GM18517 (cell line): Measurements from ENCODE around the gene ZBTB1.
"Not testable (repeated sequence)": the region's sequence is repeated elsewhere in the genome, so short reads cannot be mapped to it uniquely, and the experiment has no call there.

Experiments used
- ATAC-seq: cut with Tn5 transposase; IDR thresholded peaks from one replicate; pipeline ENCODE4 v1.9.1; 2021; ENCODE audit warnings: mild to moderate bottlenecking, moderate library complexity; ENCODE audit not compliant: unreplicated experiment

Gene ZBTB1

DNA sequence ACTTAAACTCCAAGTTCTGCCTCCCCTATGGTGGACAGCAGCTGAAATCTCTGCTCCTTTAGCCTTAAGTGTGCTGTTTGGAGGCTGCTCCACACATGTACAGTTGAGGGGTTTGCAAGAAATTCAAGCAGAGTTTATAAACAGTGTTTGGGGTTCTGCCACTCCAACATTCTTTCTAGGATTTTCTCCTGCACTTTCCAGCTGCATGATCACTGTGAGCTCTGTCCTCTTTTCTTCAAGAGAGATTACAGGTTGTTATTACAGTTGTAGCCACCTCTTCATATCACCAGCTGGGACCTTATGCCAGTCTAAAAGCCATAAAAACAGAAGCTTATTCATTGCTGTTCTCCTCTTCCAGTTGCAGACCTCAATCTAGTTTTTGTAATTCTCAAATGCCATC lies 9.3 kb upstream of the ZBTB1 start:
- no peak for ATAC-seq

- ATAC-seq: no peak
These were observed 7.8 kb upstream of the ZBTB1 start for GRCh38 chr14:64496764-64497163.

DNA sequence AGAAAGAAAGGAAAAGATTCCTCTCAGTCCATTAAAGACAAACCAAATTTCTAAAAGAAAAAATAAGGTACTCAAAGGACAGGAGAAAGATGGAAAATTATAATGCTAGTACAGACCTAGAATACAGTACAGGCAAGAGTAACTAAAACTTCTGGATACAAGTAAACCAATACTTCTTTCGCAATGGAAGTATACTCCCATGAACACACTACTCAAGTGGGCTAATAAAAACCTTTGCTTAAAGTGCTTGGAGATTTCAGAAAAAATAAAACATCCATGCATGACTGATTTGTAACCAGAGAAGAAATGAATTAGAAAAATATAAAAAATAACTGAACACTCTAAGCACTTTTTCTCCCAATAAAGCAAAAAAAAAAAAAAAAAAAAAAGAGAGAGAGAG lies 4.5 kb upstream of the ZBTB1 start:
- no peak for ATAC-seq

- no peak for ATAC-seq
These were observed 3.0 kb upstream of the ZBTB1 start for GRCh38 chr14:64501411-64502171.

DNA sequence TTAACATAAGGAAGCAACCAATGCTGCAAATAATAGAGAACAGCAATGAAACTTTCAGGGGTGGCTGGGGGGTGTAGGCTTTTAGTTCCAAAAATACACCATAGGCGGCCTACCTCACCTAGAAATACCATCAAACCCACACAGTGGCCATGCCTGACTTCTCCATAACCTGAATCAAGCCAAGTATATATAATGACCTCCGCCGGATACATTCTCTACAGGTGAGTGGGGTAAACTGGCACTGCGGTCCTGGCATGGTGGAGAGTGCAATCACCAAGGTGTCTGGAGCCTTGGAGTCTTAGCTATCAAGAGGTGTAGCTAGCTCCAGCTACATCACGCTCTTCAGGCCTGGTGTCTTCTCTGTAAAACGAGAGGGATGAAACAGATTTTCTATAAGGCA lies 2.1 kb upstream of the ZBTB1 start:
- ATAC-seq: no peak

GRCh38 chr14:64502887-64503433 lies 1.6 kb upstream of the ZBTB1 start:
- ATAC-seq: no peak

DNA sequence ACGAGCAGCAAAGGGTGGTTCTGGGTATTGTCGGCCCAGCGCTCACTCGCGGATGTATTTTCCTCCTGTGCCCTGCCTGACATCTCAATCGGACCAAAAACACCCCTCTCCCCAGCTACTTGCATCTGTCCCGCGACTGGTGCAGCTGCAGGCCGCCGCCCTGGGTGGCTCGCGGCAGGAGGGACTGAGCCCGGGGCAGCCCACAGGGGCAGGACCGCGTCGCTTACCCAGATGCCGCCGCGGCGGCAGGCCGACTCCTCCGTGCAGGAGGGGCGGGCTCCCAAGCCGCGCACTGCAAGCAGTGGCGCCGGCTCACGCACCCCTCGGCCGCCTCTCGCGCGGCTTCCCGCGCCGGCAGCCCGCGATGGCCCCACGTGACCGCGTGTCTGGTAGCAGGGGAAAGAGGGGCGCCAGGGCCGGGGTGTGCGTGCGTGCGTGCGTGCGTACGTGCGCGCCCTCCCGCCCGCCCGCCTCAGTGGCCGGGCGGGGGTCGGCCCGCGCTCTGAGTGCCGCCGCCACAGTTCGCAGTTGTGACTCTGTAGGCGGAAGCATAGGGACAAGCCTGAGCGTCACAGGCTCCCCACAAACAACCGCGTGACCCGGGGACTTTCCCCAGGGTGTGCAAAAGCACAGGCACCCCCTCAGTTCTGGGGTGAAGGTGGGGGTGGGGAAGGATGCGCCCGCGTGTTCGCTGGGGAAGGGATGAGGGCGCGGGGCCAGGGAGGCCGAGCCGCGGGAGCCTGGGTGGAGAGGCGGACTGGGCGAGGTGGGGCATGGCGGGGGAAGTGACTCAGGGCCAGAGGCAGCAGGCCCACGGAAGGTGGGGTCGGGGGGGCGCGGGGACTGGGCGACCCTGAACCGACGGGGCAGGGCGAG lies 898 bp upstream of the ZBTB1 start, which contains the start of gene ZBTB25:
ZBTB25 (minus strand) TSS at position 405 of the 876 bp plus-strand sequence. CDS start 13,305 bp downstream, outside the sequence.
- ATAC-seq: peak; percentile 63

DNA sequence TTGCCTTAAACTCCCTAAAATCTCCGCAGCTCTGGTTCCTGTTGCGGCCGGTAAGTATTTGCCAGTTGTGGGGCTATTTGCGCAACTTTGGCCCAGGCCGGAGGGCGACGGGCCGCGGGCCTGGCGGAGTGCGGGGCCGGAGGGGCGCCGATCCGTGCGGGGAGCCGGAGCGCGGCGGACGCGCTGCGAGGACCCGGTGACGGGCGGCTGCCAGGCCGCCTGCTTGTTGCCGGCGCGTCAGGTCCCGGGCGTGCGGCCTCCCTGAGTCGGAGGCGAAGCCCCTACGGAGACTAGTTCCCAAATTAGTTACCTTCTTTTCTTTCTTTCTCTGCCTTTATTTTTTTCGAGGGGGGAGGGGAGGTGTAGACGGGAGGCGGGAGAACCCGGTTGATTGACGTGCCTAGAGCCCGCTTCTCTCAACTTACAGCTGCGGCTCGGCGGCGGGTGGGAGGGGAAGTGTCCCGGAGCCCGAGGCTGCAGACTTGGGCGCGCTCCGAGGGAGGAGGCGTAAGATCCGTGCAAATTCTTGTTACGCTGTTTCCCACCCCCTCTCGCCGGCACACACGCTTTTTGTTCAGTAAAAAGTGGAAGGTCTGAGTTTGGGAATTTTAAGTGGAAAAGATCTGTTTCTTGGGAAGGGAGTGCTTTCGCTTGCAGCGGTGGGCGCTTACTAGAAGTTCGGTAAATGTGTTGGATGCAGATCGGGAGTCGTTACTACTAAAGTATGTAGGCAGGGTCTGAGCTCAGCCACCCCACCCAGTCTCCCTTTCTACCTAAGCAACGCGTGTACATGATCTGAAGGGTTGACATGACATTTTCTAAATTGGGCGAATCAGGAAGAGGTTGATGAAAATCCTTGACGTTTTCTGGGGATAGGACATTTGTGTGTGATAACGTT lies 576 bp downstream of the ZBTB1 start:
- ATAC-seq: peak; percentile 13

- ATAC-seq: no peak
These were observed 2.2 kb downstream of the ZBTB1 start for GRCh38 chr14:64506721-64507120.

DNA sequence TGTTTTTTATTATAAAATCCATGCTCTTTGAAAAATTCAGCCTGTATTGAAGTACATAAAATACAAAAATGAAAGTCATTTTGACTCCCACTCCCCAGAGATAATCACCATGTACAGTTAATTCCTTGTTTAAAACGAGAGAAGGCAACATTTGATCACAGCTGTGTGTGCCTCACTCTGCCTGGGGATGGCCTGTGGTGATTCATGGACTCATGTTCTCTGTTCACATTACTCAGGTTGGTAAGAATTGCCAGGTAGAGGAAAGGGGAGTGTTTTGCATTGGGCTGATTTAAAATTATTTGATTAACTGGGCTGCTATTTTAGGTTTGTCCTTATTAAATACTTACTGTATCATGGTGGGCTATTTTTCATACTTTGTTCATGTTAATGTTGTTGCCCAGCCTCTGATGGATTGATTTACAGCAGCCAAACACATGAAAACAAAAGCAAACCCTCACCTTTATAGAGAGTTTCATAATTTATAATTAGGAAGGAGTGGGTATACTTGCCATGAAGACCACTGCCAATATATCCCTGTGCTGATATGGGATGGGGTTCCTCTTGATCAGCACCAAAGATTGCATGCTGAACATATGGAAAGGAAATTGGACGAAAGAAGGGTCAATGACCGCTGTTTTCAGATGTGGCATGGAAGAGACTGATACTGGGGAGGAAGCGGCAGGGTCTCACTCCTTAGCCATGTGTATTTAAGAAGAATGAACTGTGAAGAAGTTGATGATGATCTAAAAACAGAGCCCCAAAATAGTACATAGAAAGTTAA lies 3.0 kb downstream of the ZBTB1 start:
- no peak for ATAC-seq

DNA sequence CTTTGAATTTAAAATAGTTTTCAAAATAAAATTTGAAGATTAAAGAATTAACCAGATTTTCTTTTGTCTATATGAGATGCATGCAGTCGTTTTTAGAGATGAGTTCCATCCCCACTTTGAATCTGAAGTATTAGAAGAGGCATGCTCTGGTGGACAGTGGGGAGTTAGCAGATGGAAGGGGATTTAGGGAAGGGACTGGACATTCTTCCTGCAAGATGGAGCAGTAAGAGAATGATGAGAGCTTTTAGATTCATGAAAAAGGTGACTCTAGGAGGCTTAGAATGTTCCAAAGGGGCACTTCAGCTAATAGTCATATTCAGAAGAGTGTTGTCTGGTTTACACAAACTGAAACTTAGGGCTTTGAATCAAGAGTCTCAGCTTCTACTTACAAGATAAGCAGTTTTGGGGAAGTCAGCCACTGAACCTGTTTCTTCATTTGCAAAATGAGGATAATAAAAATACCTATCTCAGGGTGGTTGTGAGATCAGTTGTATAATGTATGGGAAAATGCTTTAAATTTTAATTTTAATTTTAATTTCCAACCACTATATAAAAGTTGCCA lies 3.7 kb downstream of the ZBTB1 start:
- no peak for ATAC-seq

GRCh38 chr14:64509036-64509435 lies 4.5 kb downstream of the ZBTB1 start:
- no peak for ATAC-seq

DNA sequence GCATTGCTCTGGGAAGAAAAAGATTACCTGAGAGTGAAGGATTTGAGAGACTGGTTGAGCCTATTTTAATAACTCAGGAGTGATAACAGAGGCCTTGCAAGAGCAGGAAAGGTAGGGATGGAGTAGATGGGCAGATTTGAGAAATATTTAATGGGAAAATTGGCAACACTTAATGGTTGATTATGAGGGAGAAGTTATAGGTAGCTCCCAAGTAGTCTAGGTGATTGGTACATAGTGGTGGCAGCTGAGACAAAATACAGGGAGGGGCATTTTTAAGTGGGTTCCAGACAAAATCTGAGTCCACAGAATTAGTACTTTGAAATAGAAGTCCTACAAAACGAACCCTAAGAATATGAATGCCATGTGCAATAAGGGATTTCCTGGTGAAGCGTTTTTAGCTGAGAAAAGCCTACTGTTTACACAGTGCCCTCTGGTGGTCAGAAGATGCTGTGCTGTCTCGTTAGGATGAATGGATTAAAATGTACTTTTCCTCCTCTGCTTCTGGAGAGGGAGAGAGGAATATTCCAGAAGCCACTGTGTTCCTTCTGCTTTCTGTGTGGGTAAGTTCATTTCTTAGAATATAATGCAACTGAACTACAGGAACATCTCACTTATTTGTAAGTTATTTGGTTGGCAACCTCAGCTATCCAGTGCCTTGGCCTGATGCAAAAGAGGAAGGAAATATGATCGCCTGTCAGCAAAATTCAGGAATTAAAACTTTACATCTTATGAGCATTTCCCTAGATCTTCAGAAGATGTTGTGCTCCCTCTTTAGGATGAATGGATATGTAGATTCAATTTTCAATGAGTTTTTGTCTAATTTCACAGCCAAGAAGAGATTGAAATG lies 6.5 kb downstream of the ZBTB1 start:
- ATAC-seq: peak; percentile 38

GRCh38 chr14:64513271-64513670 lies 8.7 kb downstream of the ZBTB1 start:
- no peak for ATAC-seq

GRCh38 chr14:64515053-64515452 lies 10.5 kb downstream of the ZBTB1 start:
- ATAC-seq: no peak

DNA sequence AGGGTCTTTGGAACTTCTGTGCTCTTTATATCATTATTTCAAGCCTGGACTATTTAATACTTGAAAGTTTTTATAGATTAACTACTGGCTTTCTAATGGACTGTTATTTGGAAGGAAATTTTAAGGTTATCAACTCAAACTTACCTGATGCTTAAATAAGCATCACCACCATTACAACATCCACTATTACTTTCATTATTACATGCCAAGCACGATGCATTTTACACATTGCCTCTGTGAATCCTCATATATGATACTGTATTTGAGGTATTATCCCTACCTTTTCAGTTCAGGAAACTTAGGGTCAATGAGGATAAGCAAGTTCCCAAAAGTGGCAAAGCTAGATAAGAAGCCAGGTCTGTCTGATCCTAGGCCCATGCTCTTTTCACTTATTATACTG lies 12.4 kb downstream of the ZBTB1 start:
- ATAC-seq: no peak

DNA sequence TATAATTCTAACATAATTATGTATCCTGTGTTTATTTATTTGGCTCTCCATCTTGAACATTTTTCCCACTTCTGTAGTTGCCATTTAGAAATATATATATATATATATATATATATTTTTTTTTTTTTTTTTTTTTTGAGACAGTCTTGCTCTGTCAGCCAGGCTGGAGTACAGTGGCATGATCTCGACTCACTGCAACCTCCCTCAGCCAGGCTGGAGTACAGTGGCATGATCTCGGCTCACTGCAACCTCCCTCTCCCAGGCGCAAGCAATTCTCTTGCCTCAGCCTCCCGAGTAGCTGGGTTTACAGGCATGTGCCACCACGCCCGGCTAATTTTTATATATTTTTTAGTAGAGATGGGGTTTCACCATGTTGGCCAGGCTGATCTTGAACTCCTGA lies 13.1 kb downstream of the ZBTB1 start:
- ATAC-seq: not testable (repeated sequence)

DNA sequence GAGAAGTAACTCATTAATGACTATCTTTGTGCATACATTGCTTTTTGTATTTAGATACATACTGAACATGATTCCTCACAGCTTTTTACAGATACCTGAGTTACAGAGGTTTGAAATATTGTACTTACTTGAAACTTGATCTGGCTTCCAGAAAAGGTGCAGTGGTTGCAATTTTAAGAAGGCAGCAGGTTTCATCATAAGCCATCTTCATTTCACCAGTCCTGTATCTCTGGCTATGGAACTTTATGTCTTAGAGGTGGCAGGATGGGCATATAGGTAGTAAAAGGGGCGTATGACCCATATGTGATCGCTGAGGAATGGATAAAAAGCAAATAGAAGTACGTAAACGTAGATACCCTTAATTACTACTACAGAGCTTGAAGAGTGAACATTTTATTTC lies 13.7 kb downstream of the ZBTB1 start:
- no peak for ATAC-seq

- no peak for ATAC-seq
These were observed 16.1 kb downstream of the ZBTB1 start for GRCh38 chr14:64520699-64521098.
